ENCODE data around the gene DLGAP3.

- no peak for TF ChIP-seq CTCF (IDR thresholded peaks at IDR 0.05; ENCODE audit: extremely low read depth in 1 of 2, insufficient read depth in 1 of 2, low read depth in 1 of 2, low read length in 2 of 2)
- no peak for TF ChIP-seq MAX (IDR thresholded peaks at IDR 0.05; ENCODE audit: insufficient read depth, insufficient read length)
- TF ChIP-seq POLR2A (IDR thresholded peaks at IDR 0.05; ENCODE audit: low read depth, low read length), result no peak
- no peak for TF ChIP-seq POLR2AphosphoS5 (IDR thresholded peaks at IDR 0.05; ENCODE audit: insufficient read depth, low read depth, low read length)
These were observed 14.5 kb downstream of the DLGAP3 start for GRCh38 chr1:34914958-34915357.
